ENCODE measurements around the gene C6orf89. TPM values are rescaled to one million over a fixed set of nuclear protein-coding genes. Genes with fewer than 3 reads are reported as not detected.

C6orf89 gene
- total and polyA plus RNA-seq, 4 donors = 22.9 to 59.5 (median 39.4) TPM

GRCh38 chr6:36862848-36863382 lies 22.8 kb upstream of the C6orf89 start:
- H3K4me3 ChIP-seq = no peak overlapping the region
- 89 to 97% methylated on average over 4 of the region's 4 CpGs for WGBS, 2 donors
- no peak overlapping the region for H3K9ac ChIP-seq (ENCODE audit: insufficient read depth in 1 of 2, low read length in 2 of 2)
- H3K9me3 ChIP-seq (ENCODE audit: control insufficient read depth in 4 of 4, insufficient read depth in 3 of 4, low read length in 3 of 4) = no peaks in the 10 kb centered on the region
- ATAC-seq (ENCODE audit: insufficient read depth, low FRiP score) = no peak
- no peaks in the 10 kb centered on the region for H3K27me3 ChIP-seq (ENCODE audit: control insufficient read depth in 3 of 3, insufficient read depth in 3 of 3, low read length in 2 of 3)
- peaks cover 0 to 16% (median 9%) of the 10 kb centered on the region in 4 donors for H3K36me3 ChIP-seq (ENCODE audit: control insufficient read depth in 4 of 4, insufficient read depth in 4 of 4, low read length in 4 of 4)
- H3K4me1 ChIP-seq (ENCODE audit: control insufficient read depth in 5 of 5, insufficient read depth in 5 of 5, low read length in 5 of 5) = peaks cover 0 to 17% (median 0%) of the 10 kb centered on the region in 5 donors
- TF ChIP-seq, protein P1, sequence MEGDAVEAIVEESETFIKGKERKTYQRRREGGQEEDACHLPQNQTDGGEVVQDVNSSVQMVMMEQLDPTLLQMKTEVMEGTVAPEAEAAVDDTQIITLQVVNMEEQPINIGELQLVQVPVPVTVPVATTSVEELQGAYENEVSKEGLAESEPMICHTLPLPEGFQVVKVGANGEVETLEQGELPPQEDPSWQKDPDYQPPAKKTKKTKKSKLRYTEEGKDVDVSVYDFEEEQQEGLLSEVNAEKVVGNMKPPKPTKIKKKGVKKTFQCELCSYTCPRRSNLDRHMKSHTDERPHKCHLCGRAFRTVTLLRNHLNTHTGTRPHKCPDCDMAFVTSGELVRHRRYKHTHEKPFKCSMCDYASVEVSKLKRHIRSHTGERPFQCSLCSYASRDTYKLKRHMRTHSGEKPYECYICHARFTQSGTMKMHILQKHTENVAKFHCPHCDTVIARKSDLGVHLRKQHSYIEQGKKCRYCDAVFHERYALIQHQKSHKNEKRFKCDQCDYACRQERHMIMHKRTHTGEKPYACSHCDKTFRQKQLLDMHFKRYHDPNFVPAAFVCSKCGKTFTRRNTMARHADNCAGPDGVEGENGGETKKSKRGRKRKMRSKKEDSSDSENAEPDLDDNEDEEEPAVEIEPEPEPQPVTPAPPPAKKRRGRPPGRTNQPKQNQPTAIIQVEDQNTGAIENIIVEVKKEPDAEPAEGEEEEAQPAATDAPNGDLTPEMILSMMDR (IDR thresholded peaks at IDR 0.05; ENCODE audit: control extremely low read depth, extremely low read depth) = no peak
- no peak for DNase-seq
- H3K27ac ChIP-seq (ENCODE audit: low read depth in 1 of 2, low read length in 1 of 2) = no peak overlapping the region

DNA sequence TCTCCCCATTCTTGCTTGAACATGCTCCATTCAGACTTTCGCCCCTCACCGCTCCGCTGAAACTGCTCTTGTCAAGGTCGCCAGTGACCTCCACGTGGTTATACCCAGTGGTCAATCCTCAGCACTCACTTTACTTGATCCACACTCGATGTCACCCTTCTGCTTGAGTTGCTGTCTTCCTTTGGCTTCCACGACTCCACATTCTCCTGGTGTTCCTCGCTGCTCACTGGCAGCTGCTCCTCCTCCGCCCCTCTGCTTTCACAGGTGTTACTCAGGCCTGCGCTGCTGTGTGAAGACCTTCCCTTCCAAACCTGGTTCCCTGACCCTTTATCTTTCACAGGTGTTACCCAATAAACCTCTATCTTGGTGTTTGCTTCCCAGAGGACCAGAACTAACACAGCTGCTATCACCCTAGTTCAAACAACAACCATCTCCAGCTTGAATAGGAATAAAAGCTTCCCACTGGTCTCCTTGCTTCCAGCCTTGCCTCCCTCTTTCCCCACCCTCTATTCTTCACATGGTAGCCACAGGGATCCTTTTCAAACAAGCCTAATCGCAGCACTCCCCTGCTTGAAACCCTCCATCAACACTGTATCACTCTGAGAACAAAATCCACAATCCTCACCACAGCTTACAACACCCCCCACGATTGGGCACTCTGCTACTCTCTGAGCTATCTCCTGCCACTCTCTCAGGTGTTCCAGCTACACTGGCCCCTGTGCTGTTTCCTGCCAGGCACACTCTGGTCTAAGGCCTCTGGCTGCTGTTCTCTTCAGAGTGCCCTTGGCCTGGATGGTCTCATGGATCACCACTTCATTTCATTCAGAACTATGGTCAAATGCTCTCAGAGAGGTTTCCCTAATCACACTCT lies 21.8 kb upstream of the C6orf89 start:
- peaks cover 0 to 15% (median 0%) of the 10 kb centered on the region in 5 donors for H3K4me1 ChIP-seq (ENCODE audit: control insufficient read depth in 5 of 5, insufficient read depth in 5 of 5, low read length in 5 of 5)

GRCh38 chr6:36865835-36866234 lies 19.9 kb upstream of the C6orf89 start:
- Histone ChIP-seq H3K9ac (ENCODE audit: insufficient read depth in 1 of 2, low read length in 2 of 2) (no peak overlapping the region), H3K4me1 (ENCODE audit: control insufficient read depth in 5 of 5, insufficient read depth in 5 of 5, low read length in 5 of 5) (peaks cover 0 to 13% (median 0%) of the 10 kb centered on the region in 5 donors)
- TF ChIP-seq, protein P1 (IDR thresholded peaks at IDR 0.05; ENCODE audit: control extremely low read depth, extremely low read depth) = no peak

More for the DNA sequence above, 21.8 kb upstream of the C6orf89 start:
- no peak overlapping the region for H3K9ac ChIP-seq (ENCODE audit: insufficient read depth in 1 of 2, low read length in 2 of 2)
- 88 to 90% methylated on average over 12 of the region's 12 CpGs for WGBS, 2 donors
- no peak for ATAC-seq (ENCODE audit: insufficient read depth, low FRiP score)
- H3K27ac ChIP-seq (ENCODE audit: low read depth in 1 of 2, low read length in 1 of 2) = no peak overlapping the region
- H3K36me3 ChIP-seq (ENCODE audit: control insufficient read depth in 4 of 4, insufficient read depth in 4 of 4, low read length in 4 of 4) = peaks cover 0 to 16% (median 9%) of the 10 kb centered on the region in 4 donors
- TF ChIP-seq, protein P1 (IDR thresholded peaks at IDR 0.05; ENCODE audit: control extremely low read depth, extremely low read depth) = no peak
- no peak overlapping the region for H3K4me3 ChIP-seq
- no peak for DNase-seq
- H3K27me3 ChIP-seq (ENCODE audit: control insufficient read depth in 3 of 3, insufficient read depth in 3 of 3, low read length in 2 of 3) = no peaks in the 10 kb centered on the region
- H3K9me3 ChIP-seq (ENCODE audit: control insufficient read depth in 4 of 4, insufficient read depth in 3 of 4, low read length in 3 of 4) = no peaks in the 10 kb centered on the region

More at GRCh38 chr6:36865835-36866234, 19.9 kb upstream of the C6orf89 start:
- Histone ChIP-seq H3K27ac (ENCODE audit: low read depth in 1 of 2, low read length in 1 of 2) (no peak overlapping the region), H3K9me3 (ENCODE audit: control insufficient read depth in 4 of 4, insufficient read depth in 3 of 4, low read length in 3 of 4) (no peaks in the 10 kb centered on the region), H3K27me3 (ENCODE audit: control insufficient read depth in 3 of 3, insufficient read depth in 3 of 3, low read length in 2 of 3) (no peaks in the 10 kb centered on the region), H3K4me3 (no peak overlapping the region), H3K36me3 (ENCODE audit: control insufficient read depth in 4 of 4, insufficient read depth in 4 of 4, low read length in 4 of 4) (peaks cover 0 to 16% (median 12%) of the 10 kb centered on the region in 4 donors)
- no peak for ATAC-seq (ENCODE audit: insufficient read depth, low FRiP score)
- WGBS, 2 donors = 63 to 72% methylated on average over 2 of the region's 2 CpGs
- DNase-seq = peak in 1 of 3 donors; percentile 48
